Gastroesophageal sphincter (tissue), 3 donors: ENCODE data around the gene CYTH3.

ENCODE experiments used
- POLR2A ChIP-seq, 2 donors: fragments of 450-650 bp; IDR thresholded peaks; one replicate each; pipeline ENCODE4 v1.6.1; 2017; ENCODE audit warnings: antibody characterized with exemption in 2 of 2, mild to moderate bottlenecking in 2 of 2, moderate library complexity in 1 of 2
- TF ChIP-seq, protein P1 (sequence below), 4 experiments: fragments of 200-600 bp in 2 of 4; fragments of 450-650 bp in 2 of 4; sonication (generic) in 1 of 4; IDR thresholded peaks; one replicate each; pipeline ENCODE4 v1.5.1; 2017 to 2019; ENCODE audit warnings: antibody characterized with exemption in 4 of 4, mild to moderate bottlenecking in 2 of 4, moderate library complexity in 2 of 4

DNA sequence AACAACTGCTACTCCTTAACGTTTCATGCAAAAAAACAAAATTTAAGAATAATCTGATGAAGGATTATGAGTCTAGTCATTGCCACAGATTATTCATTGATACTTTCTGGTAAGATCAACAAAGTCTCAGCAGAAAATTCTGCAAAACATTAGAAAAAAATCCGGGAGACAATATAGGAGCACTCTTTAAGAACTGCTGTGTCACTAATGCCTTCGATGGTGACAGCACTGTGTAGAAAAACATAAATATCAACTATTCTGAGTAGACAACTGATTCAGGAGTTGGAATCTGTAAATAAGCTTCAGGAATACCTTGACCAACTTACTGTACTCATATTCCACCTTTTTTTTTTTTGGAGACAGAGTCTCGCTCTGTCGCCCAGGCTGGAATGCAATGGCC is 69.0 kb downstream of the CYTH3 start:
- TF ChIP-seq, protein P1, sequence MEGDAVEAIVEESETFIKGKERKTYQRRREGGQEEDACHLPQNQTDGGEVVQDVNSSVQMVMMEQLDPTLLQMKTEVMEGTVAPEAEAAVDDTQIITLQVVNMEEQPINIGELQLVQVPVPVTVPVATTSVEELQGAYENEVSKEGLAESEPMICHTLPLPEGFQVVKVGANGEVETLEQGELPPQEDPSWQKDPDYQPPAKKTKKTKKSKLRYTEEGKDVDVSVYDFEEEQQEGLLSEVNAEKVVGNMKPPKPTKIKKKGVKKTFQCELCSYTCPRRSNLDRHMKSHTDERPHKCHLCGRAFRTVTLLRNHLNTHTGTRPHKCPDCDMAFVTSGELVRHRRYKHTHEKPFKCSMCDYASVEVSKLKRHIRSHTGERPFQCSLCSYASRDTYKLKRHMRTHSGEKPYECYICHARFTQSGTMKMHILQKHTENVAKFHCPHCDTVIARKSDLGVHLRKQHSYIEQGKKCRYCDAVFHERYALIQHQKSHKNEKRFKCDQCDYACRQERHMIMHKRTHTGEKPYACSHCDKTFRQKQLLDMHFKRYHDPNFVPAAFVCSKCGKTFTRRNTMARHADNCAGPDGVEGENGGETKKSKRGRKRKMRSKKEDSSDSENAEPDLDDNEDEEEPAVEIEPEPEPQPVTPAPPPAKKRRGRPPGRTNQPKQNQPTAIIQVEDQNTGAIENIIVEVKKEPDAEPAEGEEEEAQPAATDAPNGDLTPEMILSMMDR (IDR thresholded peaks at IDR 0.05), result no peak
- TF ChIP-seq POLR2A (IDR thresholded peaks at IDR 0.05), result no peak
